ENCODE measurements around the gene PPARD. TPM values are rescaled to one million over a fixed set of nuclear protein-coding genes. Genes with fewer than 3 reads are reported as not detected.
A peak's percentile ranks its signal among the peaks of the same experiment; 100 is the strongest.

PPARD gene
- polyA plus RNA-seq (2012; ENCODE audit: low read depth, missing spikeins): 7.4 TPM

DNA sequence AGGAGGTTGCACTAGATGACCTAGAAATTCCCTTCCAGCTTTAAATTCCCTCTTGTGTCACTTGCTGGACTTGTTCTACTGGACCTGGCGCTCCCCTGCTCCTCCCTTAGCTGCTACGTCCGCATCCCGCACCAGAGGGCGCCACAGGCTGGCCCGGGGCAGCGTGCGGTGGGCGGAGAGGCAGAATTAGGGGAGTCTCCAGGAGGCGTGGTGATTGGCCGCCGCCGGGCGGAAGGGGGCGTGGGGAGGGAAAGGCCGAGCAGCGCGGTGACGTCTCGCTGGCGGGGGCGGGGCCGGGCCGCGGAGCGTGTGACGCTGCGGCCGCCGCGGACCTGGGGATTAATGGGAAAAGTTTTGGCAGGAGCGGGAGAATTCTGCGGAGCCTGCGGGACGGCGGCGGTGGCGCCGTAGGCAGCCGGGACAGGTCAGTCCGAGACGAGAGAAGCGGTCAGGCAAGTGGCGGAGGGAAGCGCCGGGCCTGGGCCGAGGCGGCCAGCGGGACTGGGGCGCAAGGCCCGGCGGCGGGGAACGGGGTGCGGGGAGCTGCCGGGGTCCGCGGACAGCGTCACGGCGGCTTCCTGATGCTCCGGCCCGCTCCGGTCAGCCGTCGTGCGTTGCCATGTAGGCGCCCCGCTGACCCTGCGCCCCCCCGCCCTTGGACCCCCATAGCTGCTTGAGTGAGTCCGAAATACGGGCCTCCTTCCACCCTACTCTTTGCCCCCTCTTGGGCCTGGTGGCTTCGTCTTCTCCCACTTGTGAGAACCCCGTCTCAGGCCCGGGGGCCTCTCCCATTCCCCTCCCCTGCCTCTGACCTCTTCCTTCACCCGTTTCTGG lies at the start of gene PPARD:
TSS of gene PPARD (plus strand) at position 301 of the 834 bp plus-strand sequence. CDS start 68,530 bp downstream, outside the sequence.
- no peak for TF ChIP-seq POLR2AphosphoS5 (IDR thresholded peaks at IDR 0.05; ENCODE audit: low read depth, low read length)
- 0 out of 2 replicates have a peak, but pooled peaks have one; percentile 39 for TF ChIP-seq TAF1 (IDR thresholded peaks at IDR 0.05; ENCODE audit: low read depth, low read length)
- TF ChIP-seq PAX5 (IDR thresholded peaks at IDR 0.05; ENCODE audit: insufficient read depth, low read length, severe bottlenecking): peak; percentile 2
- TF ChIP-seq POU2F2 (IDR thresholded peaks at IDR 0.05; ENCODE audit: low read depth, low read length): no peak
- FAIRE-seq: peak; percentile 95
- DNase-seq (ENCODE audit: insufficient read length, low spot score): peak; percentile 99

- FAIRE-seq: no peak
- TF ChIP-seq POU2F2 (IDR thresholded peaks at IDR 0.05; ENCODE audit: low read depth, low read length): no peak
- TF ChIP-seq PAX5 (IDR thresholded peaks at IDR 0.05; ENCODE audit: insufficient read depth, low read length, severe bottlenecking): no peak
- TF ChIP-seq TAF1 (IDR thresholded peaks at IDR 0.05; ENCODE audit: low read depth, low read length): no peak
- TF ChIP-seq POLR2AphosphoS5 (IDR thresholded peaks at IDR 0.05; ENCODE audit: low read depth, low read length): no peak
- TF ChIP-seq SPI1 (IDR thresholded peaks at IDR 0.05; ENCODE audit: low read depth, low read length): no peak
- no peak for TF ChIP-seq POLR2A (IDR thresholded peaks at IDR 0.05; ENCODE audit: low read depth, low read length)
- DNase-seq (ENCODE audit: insufficient read length, low spot score): no peak
Measured at GRCh38 chr6:35293681-35294080, 48.7 kb upstream of the PPARD start.

DNA sequence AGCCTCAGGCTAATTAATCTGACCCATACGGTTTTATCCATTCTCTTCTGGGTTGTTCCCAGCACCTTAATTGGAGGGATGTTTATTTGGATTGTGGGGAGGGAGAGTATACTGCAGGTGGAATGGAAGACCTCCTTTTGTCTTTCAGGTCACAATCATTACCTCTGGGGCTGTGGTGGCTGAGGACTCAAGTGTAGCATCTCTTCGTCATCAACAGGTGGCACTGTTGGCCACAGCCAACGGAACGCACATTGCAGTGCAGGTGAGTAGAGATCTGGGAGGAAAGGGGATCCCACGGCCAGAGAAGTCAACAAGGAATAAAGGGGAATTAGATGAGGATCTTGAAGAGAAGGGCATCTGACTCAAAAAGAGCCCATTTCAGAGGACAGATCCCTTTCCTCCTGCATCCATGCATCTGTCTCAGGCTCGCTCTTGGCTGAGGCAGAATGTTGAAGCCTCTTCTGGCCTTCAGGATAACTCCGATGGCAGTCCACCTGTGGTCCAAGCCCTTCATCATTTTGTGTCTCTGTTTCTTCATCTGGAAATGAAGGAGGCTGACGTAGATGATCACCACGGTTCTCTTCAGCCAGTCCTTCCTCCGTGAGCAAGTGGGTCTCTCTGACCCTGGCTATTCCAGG lies 47.9 kb upstream of the PPARD start:
- TF ChIP-seq PAX5 (IDR thresholded peaks at IDR 0.05; ENCODE audit: insufficient read depth, low read length, severe bottlenecking) (no peak), POLR2AphosphoS5 (IDR thresholded peaks at IDR 0.05; ENCODE audit: low read depth, low read length) (no peak), SPI1 (IDR thresholded peaks at IDR 0.05; ENCODE audit: low read depth, low read length) (no peak), POLR2A (IDR thresholded peaks at IDR 0.05; ENCODE audit: low read depth, low read length) (no peak), TAF1 (IDR thresholded peaks at IDR 0.05; ENCODE audit: low read depth, low read length) (no peak), POU2F2 (IDR thresholded peaks at IDR 0.05; ENCODE audit: low read depth, low read length) (no peak)
- FAIRE-seq (peak; percentile 96), DNase-seq (ENCODE audit: insufficient read length, low spot score) (peak; percentile 61)

- TF ChIP-seq POLR2AphosphoS5 (IDR thresholded peaks at IDR 0.05; ENCODE audit: low read depth, low read length) (no peak), POLR2A (IDR thresholded peaks at IDR 0.05; ENCODE audit: low read depth, low read length) (no peak), TAF1 (IDR thresholded peaks at IDR 0.05; ENCODE audit: low read depth, low read length) (no peak), POU2F2 (IDR thresholded peaks at IDR 0.05; ENCODE audit: low read depth, low read length) (no peak), PAX5 (IDR thresholded peaks at IDR 0.05; ENCODE audit: insufficient read depth, low read length, severe bottlenecking) (no peak), SPI1 (IDR thresholded peaks at IDR 0.05; ENCODE audit: low read depth, low read length) (no peak)
- FAIRE-seq: no peak
- DNase-seq (ENCODE audit: insufficient read length, low spot score): no peak
Measured at GRCh38 chr6:35295036-35295435, 47.3 kb upstream of the PPARD start.

DNA sequence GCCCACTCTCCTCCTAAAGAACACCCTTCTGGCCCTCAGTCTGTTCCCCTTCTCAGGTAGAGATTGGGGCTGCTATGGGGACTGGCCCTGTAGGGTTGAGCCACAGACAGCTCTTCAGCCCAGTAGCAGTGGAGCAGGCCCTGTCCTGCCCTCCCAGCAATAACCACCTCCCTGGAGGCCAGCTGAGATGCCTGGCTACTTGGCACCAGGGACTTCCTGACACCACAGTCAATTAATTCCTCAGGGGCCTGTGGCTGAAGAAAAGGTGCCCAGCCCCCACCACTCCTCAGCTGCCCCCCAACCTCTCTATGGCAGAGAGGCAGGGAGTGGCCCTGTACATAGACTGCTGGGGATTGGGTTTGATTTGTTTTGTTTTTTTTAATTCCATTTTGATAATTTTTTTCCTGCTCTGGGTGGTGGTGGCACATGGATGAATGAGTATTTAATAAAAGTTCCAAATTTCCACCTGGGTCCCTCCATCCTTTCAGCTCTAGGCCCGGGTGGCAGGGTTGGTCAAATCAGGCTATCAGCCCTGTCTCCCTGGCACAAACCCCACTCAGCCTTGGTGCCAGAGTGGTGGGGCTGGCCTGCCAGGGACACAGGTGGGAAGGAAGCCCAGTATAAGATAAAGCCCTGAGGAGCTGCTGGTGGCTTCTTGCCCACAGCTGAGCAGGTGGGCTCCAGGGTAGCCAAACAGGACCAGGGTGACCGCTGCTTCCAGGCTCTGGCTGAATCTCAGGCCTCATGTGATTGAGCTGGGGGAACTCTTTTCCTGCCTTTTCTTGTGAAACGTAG lies 46.6 kb upstream of the PPARD start:
- TF ChIP-seq TAF1 (IDR thresholded peaks at IDR 0.05; ENCODE audit: low read depth, low read length) (no peak), SPI1 (IDR thresholded peaks at IDR 0.05; ENCODE audit: low read depth, low read length) (no peak), PAX5 (IDR thresholded peaks at IDR 0.05; ENCODE audit: insufficient read depth, low read length, severe bottlenecking) (no peak), POLR2A (IDR thresholded peaks at IDR 0.05; ENCODE audit: low read depth, low read length) (no peak), POU2F2 (IDR thresholded peaks at IDR 0.05; ENCODE audit: low read depth, low read length) (no peak), POLR2AphosphoS5 (IDR thresholded peaks at IDR 0.05; ENCODE audit: low read depth, low read length) (no peak)

DNA sequence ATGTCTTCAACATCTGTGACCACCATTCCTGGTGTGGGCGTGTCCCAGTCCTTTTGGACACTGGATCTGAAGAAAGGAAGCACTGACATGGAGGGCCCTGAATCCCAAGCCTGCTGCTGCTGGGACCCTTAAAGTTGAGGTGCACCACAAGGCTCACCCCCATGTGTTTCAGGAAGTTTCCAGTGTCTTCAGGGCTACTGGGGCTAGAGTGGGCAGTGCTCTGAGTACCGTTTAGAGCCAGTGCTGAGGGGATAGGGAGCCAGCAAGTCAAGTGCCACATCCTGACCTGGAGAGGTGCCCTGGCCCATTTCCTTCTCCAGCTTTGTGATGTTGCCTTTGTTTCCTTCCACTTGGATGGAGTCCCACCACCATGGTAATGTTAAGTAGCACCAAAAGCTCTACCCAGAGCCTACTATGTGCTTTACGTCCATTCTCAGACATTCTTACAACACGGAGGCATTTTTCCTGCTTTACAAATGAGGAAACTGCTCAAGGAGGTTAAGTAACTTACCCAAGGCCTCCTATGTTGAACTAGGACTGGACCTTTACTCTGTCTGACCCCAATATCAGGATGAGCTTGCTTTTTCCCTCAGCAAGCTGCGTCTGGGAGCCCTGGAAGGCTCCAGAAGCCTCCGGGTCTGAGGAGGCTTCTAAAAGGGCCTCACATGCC lies 45.3 kb upstream of the PPARD start:
- FAIRE-seq: peak; percentile 5
- no peak for DNase-seq (ENCODE audit: insufficient read length, low spot score)
- TF ChIP-seq TAF1 (IDR thresholded peaks at IDR 0.05; ENCODE audit: low read depth, low read length) (no peak), PAX5 (IDR thresholded peaks at IDR 0.05; ENCODE audit: insufficient read depth, low read length, severe bottlenecking) (no peak), POLR2A (IDR thresholded peaks at IDR 0.05; ENCODE audit: low read depth, low read length) (no peak), POU2F2 (IDR thresholded peaks at IDR 0.05; ENCODE audit: low read depth, low read length) (no peak), SPI1 (IDR thresholded peaks at IDR 0.05; ENCODE audit: low read depth, low read length) (no peak), POLR2AphosphoS5 (IDR thresholded peaks at IDR 0.05; ENCODE audit: low read depth, low read length) (no peak)

More for the DNA sequence above, 46.6 kb upstream of the PPARD start:
- FAIRE-seq (no peak), DNase-seq (ENCODE audit: insufficient read length, low spot score) (no peak)

DNA sequence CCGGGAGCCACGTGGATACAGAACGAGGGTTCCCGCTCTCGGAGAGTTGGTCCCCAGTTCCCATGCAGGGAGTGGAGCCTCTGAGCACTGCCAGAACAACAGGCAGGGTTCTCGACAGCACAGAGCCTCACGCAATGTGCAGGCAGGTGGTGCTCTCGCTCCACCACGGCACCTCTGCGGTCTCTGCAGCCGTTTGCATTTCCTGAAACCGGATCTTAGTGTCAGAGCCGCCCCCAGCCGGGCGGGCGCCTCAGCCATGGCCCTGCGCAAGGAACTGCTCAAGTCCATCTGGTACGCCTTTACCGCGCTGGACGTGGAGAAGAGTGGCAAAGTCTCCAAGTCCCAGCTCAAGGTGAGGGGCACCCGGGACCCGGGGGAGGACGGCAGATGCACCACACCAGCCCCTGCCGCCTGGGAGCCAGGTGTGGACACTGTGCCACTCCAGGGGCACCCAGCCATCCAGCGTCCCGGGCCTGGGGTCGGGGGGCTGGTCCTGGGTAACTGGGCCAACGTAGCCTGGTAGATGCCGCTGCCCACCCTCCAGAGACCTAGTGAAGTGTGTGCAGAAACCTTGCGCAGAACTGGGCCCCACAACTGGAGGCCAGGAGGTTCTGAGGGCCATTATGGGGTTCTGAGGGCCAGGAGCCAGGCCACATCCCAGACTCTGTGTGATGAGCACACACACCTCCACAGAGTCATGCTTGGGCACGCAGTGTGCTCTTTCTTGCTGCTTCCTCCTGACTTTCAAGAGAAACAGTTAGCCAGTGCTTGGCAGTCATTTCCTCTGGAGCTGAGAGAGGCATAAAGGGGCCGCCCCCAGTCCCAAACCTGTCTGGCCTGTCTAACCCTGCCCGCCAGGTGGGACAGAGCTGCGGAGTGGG lies 44.5 kb upstream of the PPARD start, which contains the start of gene DEF6:
TSS of gene DEF6 (plus strand) at position 218 of the 881 bp plus-strand sequence. CDS start at position 257, 39 bp downstream.
- DNase-seq (ENCODE audit: insufficient read length, low spot score) (peak; percentile 90), FAIRE-seq (peak; percentile 99)
- TF ChIP-seq POLR2AphosphoS5 (IDR thresholded peaks at IDR 0.05; ENCODE audit: low read depth, low read length) (peak; percentile 19; the same call in 1 of the 2 replicates), TAF1 (IDR thresholded peaks at IDR 0.05; ENCODE audit: low read depth, low read length) (no peak), PAX5 (IDR thresholded peaks at IDR 0.05; ENCODE audit: insufficient read depth, low read length, severe bottlenecking) (no peak), POU2F2 (IDR thresholded peaks at IDR 0.05; ENCODE audit: low read depth, low read length) (peak; percentile 95), SPI1 (IDR thresholded peaks at IDR 0.05; ENCODE audit: low read depth, low read length) (peak; percentile 50)
